ENCODE results near the gene CENPB.
A peak's percentile ranks its signal among the peaks of the same experiment; 100 is the strongest.
"Not testable (repeated sequence)": the region's sequence is repeated elsewhere in the genome, so short reads cannot be mapped to it uniquely, and the experiment has no call there.

CENPB gene

GRCh38 chr20:3808544-3808943 is 22.0 kb upstream of the CENPB start:
- no peak for DNase-seq

GRCh38 chr20:3804781-3805180 is 18.2 kb upstream of the CENPB start:
- DNase-seq, result no peak

GRCh38 chr20:3804254-3804751 is 17.8 kb upstream of the CENPB start:
- DNase-seq, result no peak

GRCh38 chr20:3803854-3804253 is 17.3 kb upstream of the CENPB start:
- no peak for DNase-seq

DNA sequence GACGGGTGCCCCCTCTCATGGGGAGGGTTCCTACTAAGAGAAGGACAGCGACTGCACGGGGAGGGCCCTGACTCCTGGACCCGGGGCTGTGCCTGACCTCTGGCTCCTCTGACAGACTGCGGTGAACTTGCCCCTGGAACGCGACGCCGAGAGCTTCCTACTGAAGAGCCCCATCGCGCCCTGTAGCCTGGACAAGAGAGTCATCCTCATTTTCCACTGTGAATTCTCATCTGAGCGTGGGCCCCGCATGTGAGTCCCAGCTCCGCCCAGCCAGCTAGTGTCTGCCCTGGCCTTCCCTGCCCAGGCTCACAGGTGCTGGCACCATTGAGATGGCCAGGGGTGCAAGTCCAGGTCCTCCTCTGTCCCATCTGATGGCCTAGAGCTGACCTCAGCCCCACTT is 16.7 kb upstream of the CENPB start:
- no peak for DNase-seq

DNA sequence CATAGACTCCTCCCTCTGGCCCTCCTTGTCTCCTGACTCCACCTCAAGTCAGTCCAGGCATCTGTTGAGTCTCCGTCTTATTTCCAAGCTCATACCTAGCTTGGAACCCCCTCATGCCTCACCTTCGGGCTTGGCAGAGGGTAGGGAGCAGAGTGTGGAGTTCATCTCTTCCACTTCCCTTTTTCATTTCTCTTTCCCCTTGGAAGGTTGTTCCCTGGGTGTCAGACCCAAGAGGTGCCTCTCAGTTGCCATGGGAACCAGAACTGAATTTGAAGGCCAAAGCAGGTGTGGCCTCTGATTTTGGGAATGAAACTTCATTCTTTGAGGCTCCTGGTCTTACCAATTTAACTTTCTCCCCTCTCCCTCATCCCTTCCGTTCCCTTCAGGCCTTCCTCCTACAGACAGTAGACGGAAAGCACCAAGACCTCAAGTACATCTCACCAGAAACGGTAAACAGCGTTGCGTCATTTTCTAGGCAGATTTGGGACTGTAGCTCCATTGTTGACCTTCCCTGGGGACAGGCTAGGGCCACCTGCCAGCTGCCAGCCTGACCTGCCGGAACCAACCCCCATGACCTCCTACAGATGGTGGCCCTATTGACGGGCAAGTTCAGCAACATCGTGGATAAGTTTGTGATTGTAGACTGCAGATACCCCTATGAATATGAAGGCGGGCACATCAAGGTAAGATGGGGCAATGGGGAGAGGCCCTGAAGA is 16.1 kb upstream of the CENPB start:
- no peak for DNase-seq

- DNase-seq, result no peak
These were observed 15.3 kb upstream of the CENPB start for GRCh38 chr20:3801846-3802245.

GRCh38 chr20:3801299-3801698 is 14.8 kb upstream of the CENPB start:
- DNase-seq, result no peak

GRCh38 chr20:3800878-3801260 is 14.3 kb upstream of the CENPB start:
- no peak for DNase-seq

DNA sequence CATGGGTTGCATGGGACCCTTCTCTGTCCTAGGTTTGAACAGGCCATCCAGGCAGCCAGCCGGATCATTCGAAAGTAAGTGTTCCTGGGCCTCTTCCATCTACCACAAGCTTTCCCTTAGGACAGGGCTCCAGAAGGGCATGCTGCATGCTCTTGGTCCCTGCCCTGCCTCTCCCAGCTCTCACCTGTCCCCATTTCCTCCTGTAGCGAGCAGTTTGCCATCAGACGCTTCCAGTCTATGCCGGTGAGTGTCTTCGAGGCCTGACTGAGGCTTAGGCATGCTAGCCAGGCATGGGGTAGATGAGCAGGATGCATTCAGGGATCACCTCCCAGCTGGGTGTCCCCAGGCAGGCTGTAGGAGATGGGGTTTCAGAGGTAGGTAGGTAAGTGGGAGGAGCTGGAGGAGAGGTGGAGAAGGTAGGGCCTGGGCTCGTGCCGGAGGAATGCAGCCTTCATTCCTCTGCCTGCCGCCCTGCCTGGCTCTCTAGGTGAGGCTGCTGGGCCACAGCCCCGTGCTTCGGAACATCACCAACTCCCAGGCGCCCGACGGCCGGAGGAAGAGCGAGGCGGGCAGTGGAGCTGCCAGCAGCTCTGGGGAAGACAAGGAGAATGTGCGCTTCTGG is 13.8 kb upstream of the CENPB start:
- DNase-seq, result no peak

DNA sequence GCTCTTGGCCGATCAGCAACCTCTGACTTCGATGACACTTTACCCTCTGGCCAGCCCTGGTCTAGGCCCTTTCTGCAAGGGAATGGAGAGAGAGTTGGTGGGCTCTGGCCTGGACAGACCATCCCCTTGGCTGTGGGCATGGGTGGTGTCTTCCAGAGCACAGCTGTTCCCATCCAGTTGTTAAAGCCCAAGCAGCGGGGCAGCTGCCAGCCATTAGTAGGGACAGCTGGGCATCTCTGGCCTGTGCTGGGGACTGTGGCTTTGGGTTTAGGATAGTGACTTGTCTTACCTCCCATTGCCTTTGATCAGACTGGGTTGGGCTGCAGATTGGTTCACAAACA is 12.3 kb upstream of the CENPB start:
- no peak for DNase-seq

DNA sequence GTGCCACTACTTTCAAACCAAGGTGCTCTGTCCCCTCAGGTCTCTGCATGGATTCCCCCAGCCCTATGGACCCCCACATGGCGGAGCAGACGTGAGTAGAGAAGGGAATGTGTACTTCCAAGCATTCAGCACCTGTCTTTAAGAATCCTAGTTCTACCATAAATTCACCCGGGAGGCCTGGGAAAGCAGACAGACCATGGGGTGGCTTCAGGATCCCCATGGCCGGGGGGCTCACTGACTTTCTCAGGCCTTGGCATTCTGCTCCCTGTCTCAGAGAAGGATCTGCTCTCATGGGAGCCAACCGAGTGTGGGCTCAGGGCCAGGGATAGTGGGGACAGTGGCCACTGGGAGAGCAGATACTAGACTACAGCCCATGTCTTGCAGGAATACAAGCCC is 11.8 kb upstream of the CENPB start:
- DNase-seq, result no peak

GRCh38 chr20:3797592-3798372 is 11.2 kb upstream of the CENPB start:
- DNase-seq, result no peak

- DNase-seq, result no peak
These were observed 10.6 kb upstream of the CENPB start for GRCh38 chr20:3797226-3797545.

- no peak for DNase-seq
These were observed 10.1 kb upstream of the CENPB start for GRCh38 chr20:3796477-3797225.

- DNase-seq, result peak; percentile 85
These were observed 9.2 kb upstream of the CENPB start, which contains the start of gene CDC25B for GRCh38 chr20:3795511-3796468. TSS of gene CDC25B (plus strand) at chr20:3796310. CDS start at chr20:3796532, 222 bp downstream.

DNA sequence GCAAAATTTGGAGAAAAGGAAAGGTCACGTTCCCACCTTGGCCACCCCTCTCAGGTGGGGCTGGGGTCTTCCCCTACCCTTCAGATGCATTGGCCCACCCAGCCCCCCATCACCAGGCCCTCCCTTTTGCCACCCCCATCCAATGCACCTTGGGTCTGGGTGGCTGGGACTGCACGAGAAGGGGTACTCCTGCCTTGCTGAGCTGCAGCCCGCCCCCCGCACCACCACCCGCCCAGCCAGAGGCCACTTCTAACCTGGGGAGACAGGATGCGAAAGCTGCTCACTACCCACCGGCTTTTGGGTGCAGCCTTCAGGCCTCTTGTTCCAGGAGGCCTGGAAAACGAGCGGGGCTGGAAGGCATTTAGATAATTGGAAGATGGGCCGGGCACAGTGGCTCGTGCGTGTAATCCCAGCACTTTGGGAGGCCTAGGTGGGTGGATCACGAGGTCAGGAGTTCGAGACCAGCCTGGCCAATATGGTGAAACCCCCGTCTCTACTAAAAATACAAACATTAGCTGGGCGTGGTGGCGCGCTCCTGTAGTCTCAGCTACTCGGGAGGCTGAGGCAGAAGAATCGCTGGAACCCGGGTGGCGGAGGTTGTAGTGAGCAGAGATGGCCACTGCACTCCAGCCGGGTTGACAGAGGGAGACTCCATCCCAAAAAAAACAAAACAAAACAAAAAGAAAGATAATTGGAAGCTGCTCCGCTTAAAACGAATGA is 8.3 kb upstream of the CENPB start:
- no peak for DNase-seq

DNA sequence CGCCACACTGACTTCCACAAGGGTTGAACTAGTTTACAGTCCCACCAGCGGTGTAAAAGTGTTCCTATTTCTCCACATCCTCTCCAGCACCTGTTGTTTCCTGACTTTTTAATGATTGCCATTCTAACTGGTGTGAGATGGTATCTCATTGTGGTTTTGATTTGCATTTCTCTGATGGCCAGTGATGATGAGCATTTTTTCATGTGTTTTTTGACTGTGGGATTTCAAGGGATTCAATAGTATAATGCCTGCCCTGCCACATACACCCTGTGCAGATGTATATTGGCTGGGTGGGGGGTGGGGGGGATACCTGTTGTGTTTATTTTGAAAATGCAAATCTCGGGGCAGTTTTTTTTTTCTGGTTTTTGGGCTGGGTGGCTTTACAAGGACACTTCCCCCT is 7.6 kb upstream of the CENPB start:
- not testable (repeated sequence) for DNase-seq

- DNase-seq, result not testable (repeated sequence)
These were observed 2.7 kb upstream of the CENPB start for GRCh38 chr20:3789201-3789600.

- no peak for DNase-seq
These were observed 2.2 kb upstream of the CENPB start for GRCh38 chr20:3788685-3789155.

DNA sequence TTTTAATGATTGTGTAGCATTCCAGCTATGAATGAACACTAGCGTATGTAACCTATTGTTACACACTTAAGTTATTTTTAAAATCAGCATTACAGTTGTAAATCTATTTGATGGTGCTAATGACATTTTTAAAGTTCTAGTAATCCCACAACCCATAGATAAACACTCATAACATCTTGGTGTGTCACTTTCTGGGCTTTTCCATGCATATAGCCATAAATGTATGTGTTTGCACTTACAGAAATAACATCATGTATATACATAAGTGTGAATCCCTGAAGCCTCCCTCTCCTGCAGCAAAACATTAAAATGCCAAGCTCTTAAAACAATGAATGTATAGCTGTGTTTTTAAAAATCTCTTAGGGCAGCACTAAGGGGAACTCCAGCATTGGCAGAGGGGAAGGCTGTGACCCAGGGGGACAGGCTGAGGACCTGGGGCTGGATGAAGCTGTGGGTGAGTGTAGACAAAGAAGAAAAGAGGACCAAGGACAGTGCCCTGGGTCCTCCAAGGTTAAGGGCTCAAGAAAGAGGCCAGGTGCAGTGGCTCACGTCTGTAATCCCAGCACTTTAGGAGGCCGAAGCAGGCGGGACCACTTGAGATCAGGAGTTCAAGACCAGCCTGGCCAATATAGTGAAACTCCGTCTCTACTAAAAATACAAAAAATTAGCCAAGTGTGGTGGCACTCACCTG is 929 bp upstream of the CENPB start:
- no peak for DNase-seq
